ENCODE data around the gene H2AZ2.
"Not testable (repeated sequence)": the region's sequence is repeated elsewhere in the genome, so short reads cannot be mapped to it uniquely, and the experiment has no call there.

The H2AZ2 gene

GRCh38 chr7:44814919-44815318 lies 33.0 kb downstream of the H2AZ2 start:
- no peak for DNase-seq (ENCODE audit: low read depth in 2 of 2)

- no peak for DNase-seq (ENCODE audit: low read depth in 2 of 2)
Measured at GRCh38 chr7:44811571-44811970, 36.3 kb downstream of the H2AZ2 start.

GRCh38 chr7:44811093-44811492 lies 36.8 kb downstream of the H2AZ2 start:
- no peak for DNase-seq (ENCODE audit: low read depth in 2 of 2)

GRCh38 chr7:44808914-44809393 lies 38.9 kb downstream of the H2AZ2 start:
- DNase-seq (ENCODE audit: low read depth in 2 of 2) = no peak

GRCh38 chr7:44805950-44806349 lies 41.9 kb downstream of the H2AZ2 start:
- no peak for DNase-seq (ENCODE audit: low read depth in 2 of 2)

- not testable (repeated sequence) for DNase-seq (ENCODE audit: low read depth in 2 of 2)
Measured at GRCh38 chr7:44803828-44804519, 43.9 kb downstream of the H2AZ2 start.

- DNase-seq (ENCODE audit: low read depth in 2 of 2) = no peak
Measured at GRCh38 chr7:44802418-44803025, 45.4 kb downstream of the H2AZ2 start.

GRCh38 chr7:44801890-44802289 lies 46.0 kb downstream of the H2AZ2 start:
- DNase-seq (ENCODE audit: low read depth in 2 of 2) = no peak

GRCh38 chr7:44799939-44800338 lies 47.9 kb downstream of the H2AZ2 start:
- no peak for DNase-seq (ENCODE audit: low read depth in 2 of 2)

- no peak for DNase-seq (ENCODE audit: low read depth in 2 of 2)
Measured at GRCh38 chr7:44798649-44799305, 49.1 kb downstream of the H2AZ2 start.

GRCh38 chr7:44797329-44798258 lies 50.3 kb downstream of the H2AZ2 start:
- peak; percentile 71 to 79 for DNase-seq (ENCODE audit: low read depth in 2 of 2)

GRCh38 chr7:44796504-44797328 lies 51.2 kb downstream of the H2AZ2 start, which contains the start of gene PPIA:
Gene PPIA, plus strand, starts transcription at chr7:44796681. Its CDS starts 44 bp downstream, at chr7:44796725.
- peak; percentile 98 for DNase-seq (ENCODE audit: low read depth in 2 of 2)

- DNase-seq (ENCODE audit: low read depth in 2 of 2) = peak in 1 of 2 donors; percentile 7
Measured at GRCh38 chr7:44796034-44796503, 51.8 kb downstream of the H2AZ2 start.

GRCh38 chr7:44794331-44794730 lies 53.6 kb downstream of the H2AZ2 start:
- no peak for DNase-seq (ENCODE audit: low read depth in 2 of 2)

GRCh38 chr7:44793919-44794318 lies 54.0 kb downstream of the H2AZ2 start:
- no peak for DNase-seq (ENCODE audit: low read depth in 2 of 2)

- no peak for DNase-seq (ENCODE audit: low read depth in 2 of 2)
Measured at GRCh38 chr7:44791278-44792219, 56.3 kb downstream of the H2AZ2 start.

GRCh38 chr7:44789990-44790389 lies 57.9 kb downstream of the H2AZ2 start:
- DNase-seq (ENCODE audit: low read depth in 2 of 2) = no peak

- no peak for DNase-seq (ENCODE audit: low read depth in 2 of 2)
Measured at GRCh38 chr7:44787762-44788161, 60.1 kb downstream of the H2AZ2 start.

GRCh38 chr7:44787041-44787440 lies 60.8 kb downstream of the H2AZ2 start:
- DNase-seq (ENCODE audit: low read depth in 2 of 2) = no peak
